ENCODE measurements around the gene CCR8.

- no peak for TF ChIP-seq CTCF (IDR thresholded peaks at IDR 0.05)
- TF ChIP-seq EZH2phosphoT487 (IDR thresholded peaks at IDR 0.05) = no peak
Measured at GRCh38 chr3:39295184-39295775, 34.2 kb upstream of the CCR8 start.
